HepG2 (cell line): Measurements from ENCODE around the gene HMBS. TPM values are rescaled to one million over a fixed set of nuclear protein-coding genes. Genes with fewer than 3 reads are reported as not detected.

ENCODE experiments used
- FIP1L1 ChIP-seq: fragments of 200-400 bp; formaldehyde crosslinking; IDR thresholded peaks from 2 replicates; pipeline ENCODE4 v1.6.1; 2018; ENCODE audit warnings: low read depth, mild to moderate bottlenecking, low read length, moderate library complexity, borderline replicate concordance; ENCODE audit not compliant: insufficient read depth
- KDM1A ChIP-seq: IDR thresholded peaks from 2 replicates; pipeline ENCODE4 v1.6.1; 2016; ENCODE audit warnings: missing compliant biosample characterization
- KLF6 ChIP-seq: IDR thresholded peaks from 2 replicates; pipeline ENCODE4 v1.8.0; 2016; ENCODE audit warnings: missing biosample characterization, missing genetic modification reagents
- SRF ChIP-seq: IDR thresholded peaks from 2 replicates; pipeline ENCODE4 v1.6.1; 2011; ENCODE audit warnings: mild to moderate bottlenecking, low read depth, low read length, moderate library complexity
- TCF7L2 ChIP-seq: IDR thresholded peaks from 2 replicates; pipeline ENCODE4 v1.6.1; 2011; ENCODE audit warnings: mild to moderate bottlenecking, low read depth, low read length, moderate library complexity
- ZNF747 ChIP-seq: sonication (generic); formaldehyde crosslinking; IDR thresholded peaks from 2 replicates; pipeline ENCODE4 v1.8.1; 2023; ENCODE audit warnings: missing genetic modification reagents, mild to moderate bottlenecking, borderline replicate concordance
- polyA plus RNA-seq, 8 experiments: library from polyadenylated mRNA; depleted of rRNA in 3 of 8; stranded (reverse) in 7 of 8; unstranded in 1 of 8; fragments of >200 nt; fragmentation: Illumina TruSeq in 4 of 8; extraction: Trizol in 4 of 8; gene quantifications; 2 replicates each; pipeline versions ENCODE4 v1.2.1 to v1.2.3, GENCODE V29; 2011 to 2016; ENCODE audit warnings: low read depth in 4 of 8, missing spikeins in 1 of 8, mixed read lengths in 1 of 8; ENCODE audit not compliant: insufficient read depth in 1 of 8
- total RNA-seq, 5 experiments: library from RNA; depleted of rRNA; stranded (reverse); fragments of >200 nt; fragmentation: Illumina TruSeq; extraction: Trizol; gene quantifications; 2 replicates each; pipeline ENCODE4 v1.2.3, GENCODE V29; 2016; ENCODE audit warnings: low read depth in 1 of 5
- TF ChIP-seq, protein P1 (sequence below): sonication (generic); formaldehyde crosslinking; IDR thresholded peaks from 2 replicates; pipeline ENCODE4 v1.9.0; 2022; ENCODE audit warnings: missing genetic modification reagents, mild to moderate bottlenecking, borderline replicate concordance
- TF ChIP-seq, protein P2 (sequence below): IDR thresholded peaks from 2 replicates; pipeline ENCODE4 v1.6.1; 2016
- TF ChIP-seq, protein P3 (sequence below), 2 experiments: sonication (generic) in 1 of 2; formaldehyde crosslinking in 1 of 2; IDR thresholded peaks; 2 replicates each; pipeline versions ENCODE4 v1.4.0 to v1.6.1; 2016 to 2020; ENCODE audit warnings: borderline replicate concordance in 1 of 2, low read depth in 1 of 2, mild to moderate bottlenecking in 1 of 2, missing genetic modification reagents in 1 of 2
- TF ChIP-seq, protein P4 (sequence below): sonication (generic); formaldehyde crosslinking; conservative IDR thresholded peaks from 2 replicates; pipeline ENCODE4 v1.4.0; 2020; ENCODE audit warnings: mild to moderate bottlenecking, missing genetic modification reagents, moderate library complexity
- TF ChIP-seq, protein P5 (sequence below): IDR thresholded peaks from 2 replicates; pipeline ENCODE4 v1.6.1; 2016; ENCODE audit warnings: low read depth, control low read depth
- TF ChIP-seq, protein P6 (sequence below): sonication (generic); formaldehyde crosslinking; IDR thresholded peaks from 2 replicates; pipeline ENCODE4 v1.5.1; 2020; ENCODE audit warnings: missing genetic modification reagents, mild to moderate bottlenecking, borderline replicate concordance
- TF ChIP-seq, protein P7 (sequence below): IDR thresholded peaks from 2 replicates; pipeline ENCODE4 v1.6.1; 2016; ENCODE audit warnings: missing genetic modification reagents, missing compliant biosample characterization

The HMBS gene
- total and polyA plus RNA-seq, 2 of the 13 experiments (the other 11 are each of a cell fraction or from before 2014, with no cell fraction given): 9.4 to 46.9 TPM

DNA sequence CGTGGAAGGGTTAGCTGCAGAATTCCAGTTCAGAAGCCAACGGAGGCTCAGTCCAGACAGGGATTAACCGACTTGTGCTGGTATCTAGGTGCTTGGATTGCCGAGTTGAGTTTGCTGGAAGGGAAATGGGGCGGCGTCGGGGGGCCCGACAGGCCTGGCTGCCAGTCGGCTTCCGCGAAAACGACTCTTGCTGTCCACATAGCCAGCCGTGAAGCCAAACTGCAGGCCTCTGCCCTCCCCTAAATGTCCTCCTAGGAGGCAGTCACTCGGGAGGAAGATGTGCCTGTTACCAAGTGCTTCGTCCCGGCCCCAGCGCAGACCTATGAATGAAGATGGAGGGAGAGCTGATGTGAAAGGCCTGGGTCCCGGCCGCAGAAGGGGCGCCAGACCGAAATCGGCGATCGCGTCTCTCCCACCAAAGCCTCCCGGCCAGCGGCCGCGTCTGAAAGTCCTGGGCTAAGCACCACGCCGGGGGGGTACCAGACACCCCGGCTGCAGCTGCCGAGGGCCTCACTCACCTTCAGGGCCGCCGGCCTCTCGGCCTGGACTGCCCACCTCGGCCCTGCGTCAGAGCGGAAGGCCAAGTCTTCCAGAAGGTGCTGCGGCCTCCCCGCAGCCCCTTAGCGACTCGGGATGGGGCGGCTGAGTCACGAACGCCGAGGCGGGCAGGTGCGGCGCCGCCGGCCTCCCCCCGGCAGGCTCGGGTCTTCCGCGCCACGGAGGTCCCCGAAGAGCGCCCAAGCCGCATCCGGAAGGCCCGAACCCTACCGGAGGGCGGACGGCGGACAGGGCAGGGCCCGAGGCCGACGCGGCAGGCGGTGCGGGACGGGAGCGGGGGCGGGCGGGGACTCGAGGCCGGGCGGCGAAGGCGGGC, 9.5 kb downstream of the HMBS start (continued):
- TF ChIP-seq, protein P1, sequence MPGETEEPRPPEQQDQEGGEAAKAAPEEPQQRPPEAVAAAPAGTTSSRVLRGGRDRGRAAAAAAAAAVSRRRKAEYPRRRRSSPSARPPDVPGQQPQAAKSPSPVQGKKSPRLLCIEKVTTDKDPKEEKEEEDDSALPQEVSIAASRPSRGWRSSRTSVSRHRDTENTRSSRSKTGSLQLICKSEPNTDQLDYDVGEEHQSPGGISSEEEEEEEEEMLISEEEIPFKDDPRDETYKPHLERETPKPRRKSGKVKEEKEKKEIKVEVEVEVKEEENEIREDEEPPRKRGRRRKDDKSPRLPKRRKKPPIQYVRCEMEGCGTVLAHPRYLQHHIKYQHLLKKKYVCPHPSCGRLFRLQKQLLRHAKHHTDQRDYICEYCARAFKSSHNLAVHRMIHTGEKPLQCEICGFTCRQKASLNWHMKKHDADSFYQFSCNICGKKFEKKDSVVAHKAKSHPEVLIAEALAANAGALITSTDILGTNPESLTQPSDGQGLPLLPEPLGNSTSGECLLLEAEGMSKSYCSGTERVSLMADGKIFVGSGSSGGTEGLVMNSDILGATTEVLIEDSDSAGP: no peak
- TF ChIP-seq TCF7L2: no peak
- TF ChIP-seq, protein P2, sequence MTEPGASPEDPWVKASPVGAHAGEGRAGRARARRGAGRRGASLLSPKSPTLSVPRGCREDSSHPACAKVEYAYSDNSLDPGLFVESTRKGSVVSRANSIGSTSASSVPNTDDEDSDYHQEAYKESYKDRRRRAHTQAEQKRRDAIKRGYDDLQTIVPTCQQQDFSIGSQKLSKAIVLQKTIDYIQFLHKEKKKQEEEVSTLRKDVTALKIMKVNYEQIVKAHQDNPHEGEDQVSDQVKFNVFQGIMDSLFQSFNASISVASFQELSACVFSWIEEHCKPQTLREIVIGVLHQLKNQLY: no peak
- TF ChIP-seq ZNF747 (CRISPR knock-in tag): no peak
- TF ChIP-seq SRF: no peak
- no peak for TF ChIP-seq KDM1A (CRISPR knock-in tag)
- no peak for TF ChIP-seq KLF6
- TF ChIP-seq, protein P3, sequence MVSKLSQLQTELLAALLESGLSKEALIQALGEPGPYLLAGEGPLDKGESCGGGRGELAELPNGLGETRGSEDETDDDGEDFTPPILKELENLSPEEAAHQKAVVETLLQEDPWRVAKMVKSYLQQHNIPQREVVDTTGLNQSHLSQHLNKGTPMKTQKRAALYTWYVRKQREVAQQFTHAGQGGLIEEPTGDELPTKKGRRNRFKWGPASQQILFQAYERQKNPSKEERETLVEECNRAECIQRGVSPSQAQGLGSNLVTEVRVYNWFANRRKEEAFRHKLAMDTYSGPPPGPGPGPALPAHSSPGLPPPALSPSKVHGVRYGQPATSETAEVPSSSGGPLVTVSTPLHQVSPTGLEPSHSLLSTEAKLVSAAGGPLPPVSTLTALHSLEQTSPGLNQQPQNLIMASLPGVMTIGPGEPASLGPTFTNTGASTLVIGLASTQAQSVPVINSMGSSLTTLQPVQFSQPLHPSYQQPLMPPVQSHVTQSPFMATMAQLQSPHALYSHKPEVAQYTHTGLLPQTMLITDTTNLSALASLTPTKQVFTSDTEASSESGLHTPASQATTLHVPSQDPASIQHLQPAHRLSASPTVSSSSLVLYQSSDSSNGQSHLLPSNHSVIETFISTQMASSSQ (IDR thresholded peaks at IDR 0.05; ENCODE audit: low read depth): no peak
- TF ChIP-seq, protein P3 (CRISPR knock-in tag; IDR thresholded peaks at IDR 0.05; ENCODE audit: borderline replicate concordance): no peak
- TF ChIP-seq, protein P4, sequence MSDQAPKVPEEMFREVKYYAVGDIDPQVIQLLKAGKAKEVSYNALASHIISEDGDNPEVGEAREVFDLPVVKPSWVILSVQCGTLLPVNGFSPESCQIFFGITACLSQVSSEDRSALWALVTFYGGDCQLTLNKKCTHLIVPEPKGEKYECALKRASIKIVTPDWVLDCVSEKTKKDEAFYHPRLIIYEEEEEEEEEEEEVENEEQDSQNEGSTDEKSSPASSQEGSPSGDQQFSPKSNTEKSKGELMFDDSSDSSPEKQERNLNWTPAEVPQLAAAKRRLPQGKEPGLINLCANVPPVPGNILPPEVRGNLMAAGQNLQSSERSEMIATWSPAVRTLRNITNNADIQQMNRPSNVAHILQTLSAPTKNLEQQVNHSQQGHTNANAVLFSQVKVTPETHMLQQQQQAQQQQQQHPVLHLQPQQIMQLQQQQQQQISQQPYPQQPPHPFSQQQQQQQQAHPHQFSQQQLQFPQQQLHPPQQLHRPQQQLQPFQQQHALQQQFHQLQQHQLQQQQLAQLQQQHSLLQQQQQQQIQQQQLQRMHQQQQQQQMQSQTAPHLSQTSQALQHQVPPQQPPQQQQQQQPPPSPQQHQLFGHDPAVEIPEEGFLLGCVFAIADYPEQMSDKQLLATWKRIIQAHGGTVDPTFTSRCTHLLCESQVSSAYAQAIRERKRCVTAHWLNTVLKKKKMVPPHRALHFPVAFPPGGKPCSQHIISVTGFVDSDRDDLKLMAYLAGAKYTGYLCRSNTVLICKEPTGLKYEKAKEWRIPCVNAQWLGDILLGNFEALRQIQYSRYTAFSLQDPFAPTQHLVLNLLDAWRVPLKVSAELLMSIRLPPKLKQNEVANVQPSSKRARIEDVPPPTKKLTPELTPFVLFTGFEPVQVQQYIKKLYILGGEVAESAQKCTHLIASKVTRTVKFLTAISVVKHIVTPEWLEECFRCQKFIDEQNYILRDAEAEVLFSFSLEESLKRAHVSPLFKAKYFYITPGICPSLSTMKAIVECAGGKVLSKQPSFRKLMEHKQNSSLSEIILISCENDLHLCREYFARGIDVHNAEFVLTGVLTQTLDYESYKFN (CRISPR knock-in tag): no peak
- TF ChIP-seq FIP1L1: peak; percentile 35; the same call in 1 of the 2 replicates
- TF ChIP-seq, protein P5, sequence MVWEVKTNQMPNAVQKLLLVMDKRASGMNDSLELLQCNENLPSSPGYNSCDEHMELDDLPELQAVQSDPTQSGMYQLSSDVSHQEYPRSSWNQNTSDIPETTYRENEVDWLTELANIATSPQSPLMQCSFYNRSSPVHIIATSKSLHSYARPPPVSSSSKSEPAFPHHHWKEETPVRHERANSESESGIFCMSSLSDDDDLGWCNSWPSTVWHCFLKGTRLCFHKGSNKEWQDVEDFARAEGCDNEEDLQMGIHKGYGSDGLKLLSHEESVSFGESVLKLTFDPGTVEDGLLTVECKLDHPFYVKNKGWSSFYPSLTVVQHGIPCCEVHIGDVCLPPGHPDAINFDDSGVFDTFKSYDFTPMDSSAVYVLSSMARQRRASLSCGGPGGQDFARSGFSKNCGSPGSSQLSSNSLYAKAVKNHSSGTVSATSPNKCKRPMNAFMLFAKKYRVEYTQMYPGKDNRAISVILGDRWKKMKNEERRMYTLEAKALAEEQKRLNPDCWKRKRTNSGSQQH: no peak
- TF ChIP-seq, protein P6, sequence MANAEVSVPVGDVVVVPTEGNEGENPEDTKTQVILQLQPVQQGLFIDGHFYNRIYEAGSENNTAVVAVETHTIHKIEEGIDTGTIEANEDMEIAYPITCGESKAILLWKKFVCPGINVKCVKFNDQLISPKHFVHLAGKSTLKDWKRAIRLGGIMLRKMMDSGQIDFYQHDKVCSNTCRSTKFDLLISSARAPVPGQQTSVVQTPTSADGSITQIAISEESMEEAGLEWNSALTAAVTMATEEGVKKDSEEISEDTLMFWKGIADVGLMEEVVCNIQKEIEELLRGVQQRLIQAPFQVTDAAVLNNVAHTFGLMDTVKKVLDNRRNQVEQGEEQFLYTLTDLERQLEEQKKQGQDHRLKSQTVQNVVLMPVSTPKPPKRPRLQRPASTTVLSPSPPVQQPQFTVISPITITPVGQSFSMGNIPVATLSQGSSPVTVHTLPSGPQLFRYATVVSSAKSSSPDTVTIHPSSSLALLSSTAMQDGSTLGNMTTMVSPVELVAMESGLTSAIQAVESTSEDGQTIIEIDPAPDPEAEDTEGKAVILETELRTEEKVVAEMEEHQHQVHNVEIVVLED (CRISPR knock-in tag): no peak
- TF ChIP-seq, protein P7, sequence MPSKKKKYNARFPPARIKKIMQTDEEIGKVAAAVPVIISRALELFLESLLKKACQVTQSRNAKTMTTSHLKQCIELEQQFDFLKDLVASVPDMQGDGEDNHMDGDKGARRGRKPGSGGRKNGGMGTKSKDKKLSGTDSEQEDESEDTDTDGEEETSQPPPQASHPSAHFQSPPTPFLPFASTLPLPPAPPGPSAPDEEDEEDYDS (CRISPR knock-in tag): no peak
